Thoracic aorta (tissue), 2 donors: Measurements from ENCODE around the gene KAT2B. TPM values are rescaled to one million over a fixed set of nuclear protein-coding genes. Genes with fewer than 3 reads are reported as not detected.

Source experiments
- ATAC-seq: fragments of 150-250 bp; one replicate; pipeline ENCODE4 v1.8.0; 2017; ENCODE audit warnings: low read depth; ENCODE audit not compliant: insufficient number of reproducible peaks, low FRiP score
- DNase-seq: peaks from one replicate; pipeline ENCODE4 v3.0.0-alpha.2; 2020; ENCODE audit warnings: low spot score
- H3K27ac ChIP-seq, 2 donors: fragments of 200-600 bp; sonication (generic); 1 replicate in 1 of 2; 2 replicates in 1 of 2; pipeline ENCODE4 v1.5.1; 2016; ENCODE audit warnings: mild to moderate bottlenecking in 2 of 2, moderate library complexity in 2 of 2
- H3K27me3 ChIP-seq: fragments of 200-600 bp; sonication (generic); replicated peaks from 2 replicates; pipeline ENCODE4 v1.6.0; 2016; ENCODE audit warnings: mild to moderate bottlenecking; ENCODE audit not compliant: insufficient read depth
- H3K36me3 ChIP-seq: fragments of 200-600 bp; sonication (generic); one replicate; pipeline ENCODE4 v1.5.1; 2016
- H3K4me1 ChIP-seq, 2 donors: fragments of 200-600 bp; sonication (generic); 1 replicate in 1 of 2; 2 replicates in 1 of 2; pipeline versions ENCODE4 v1.5.1 to v1.6.0; 2016; ENCODE audit warnings: low read depth in 2 of 2, mild to moderate bottlenecking in 1 of 2; ENCODE audit not compliant: control insufficient read depth in 1 of 2
- H3K4me3 ChIP-seq: fragments of 200-600 bp; sonication (generic); 2 replicates; pipeline ENCODE4 v1.5.1; 2016; ENCODE audit warnings: mild to moderate bottlenecking
- H3K9me3 ChIP-seq: fragments of 200-600 bp; sonication (generic); 2 replicates; pipeline ENCODE4 v1.5.1; 2016
- CTCF ChIP-seq: fragments of 200-600 bp; sonication (generic); IDR thresholded peaks from one replicate; pipeline ENCODE4 v1.5.1; 2019; ENCODE audit warnings: antibody characterized with exemption
- total RNA-seq, 2 donors: library from RNA; depleted of rRNA; stranded (reverse); fragments of >200 nt; gene quantifications; one replicate each; pipeline versions ENCODE4 v1.1.0 to v1.2.3, GENCODE V29; 2016

The KAT2B gene
- total RNA-seq, 2 donors from 2014 or later = 48.0 to 72.8 TPM

- peak; percentile 98 for DNase-seq
- Histone ChIP-seq H3K4me1 (peaks cover 3 to 24% of the 10 kb centered on the region in 2 donors), H3K27ac (peak within 1 kb of the TSS; percentile 90 to 97), H3K9me3 (no peaks in the 10 kb centered on the region), H3K4me3 (peak within 1 kb of the TSS; percentile 82), H3K27me3 (no peaks in the 10 kb centered on the region), H3K36me3 (no peaks in the 10 kb centered on the region)
- ATAC-seq = peak; percentile 99
- no peak for TF ChIP-seq CTCF
These were observed 145.7 kb downstream of the KAT2B start, which contains the start of gene SGO1 for GRCh38 chr3:20185679-20186599. Gene SGO1 (minus strand): TSS chr3:20186206. CDS start chr3:20184027, 2,179 bp downstream.

- Histone ChIP-seq H3K27me3 (no peaks in the 10 kb centered on the region), H3K4me1 (peaks cover 3 to 24% of the 10 kb centered on the region in 2 donors), H3K36me3 (no peaks in the 10 kb centered on the region), H3K9me3 (no peaks in the 10 kb centered on the region), H3K4me3 (peak overlapping the region; percentile 82), H3K27ac (peak overlapping the region; percentile 90 to 97)
- DNase-seq (no peak), ATAC-seq (no peak)
- TF ChIP-seq CTCF = no peak
These were observed 146.4 kb downstream of the KAT2B start for GRCh38 chr3:20186600-20187004.

- H3K27ac ChIP-seq = no peak overlapping the region
These were observed 150.7 kb downstream of the KAT2B start for GRCh38 chr3:20190991-20191390.

GRCh38 chr3:20194793-20195460, 154.7 kb downstream of the KAT2B start:
- no peaks in the 10 kb centered on the region for H3K4me1 ChIP-seq
- no peak for ATAC-seq
- no peaks in the 10 kb centered on the region for H3K36me3 ChIP-seq
- DNase-seq = no peak
- H3K27me3 ChIP-seq = no peaks in the 10 kb centered on the region
- no peak for TF ChIP-seq CTCF
- H3K27ac ChIP-seq = no peak overlapping the region
- H3K4me3 ChIP-seq = no peak overlapping the region
- no peaks in the 10 kb centered on the region for H3K9me3 ChIP-seq

More at GRCh38 chr3:20190991-20191390, 150.7 kb downstream of the KAT2B start:
- Histone ChIP-seq H3K27me3 (no peaks in the 10 kb centered on the region), H3K36me3 (no peaks in the 10 kb centered on the region), H3K4me1 (peaks cover 3 to 13% of the 10 kb centered on the region in 2 donors), H3K9me3 (no peaks in the 10 kb centered on the region), H3K4me3 (no peak overlapping the region)
- DNase-seq (no peak), ATAC-seq (no peak)
- no peak for TF ChIP-seq CTCF

DNA sequence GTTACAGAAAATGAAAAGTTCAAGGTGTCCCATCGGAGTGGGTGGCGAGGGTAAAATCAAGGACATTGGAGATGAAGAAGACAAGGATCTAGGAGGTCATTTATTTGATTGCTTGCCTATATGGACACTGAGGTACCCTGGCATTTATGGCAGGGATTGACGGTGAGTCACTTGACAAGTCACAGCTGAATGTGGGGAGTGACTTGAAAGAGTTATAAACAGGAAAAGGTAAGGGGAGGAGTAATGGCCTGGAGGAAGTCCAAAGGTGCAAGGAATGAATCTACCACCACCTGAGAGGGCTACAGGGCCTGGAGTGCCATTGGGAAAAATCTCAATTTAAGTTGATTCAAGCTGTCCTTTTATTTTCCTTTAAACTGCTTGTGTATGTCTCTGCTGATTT, 157.5 kb downstream of the KAT2B start:
- Histone ChIP-seq H3K27me3 (no peaks in the 10 kb centered on the region), H3K4me1 (no peaks in the 10 kb centered on the region), H3K9me3 (no peaks in the 10 kb centered on the region), H3K4me3 (no peak overlapping the region), H3K27ac (no peak overlapping the region), H3K36me3 (no peaks in the 10 kb centered on the region)
- ATAC-seq (no peak), DNase-seq (no peak)
- no peak for TF ChIP-seq CTCF
